ENCODE measurements around the gene NELFB.
"Not testable (repeated sequence)": the region's sequence is repeated elsewhere in the genome, so short reads cannot be mapped to it uniquely, and the experiment has no call there.

Gene NELFB

DNA sequence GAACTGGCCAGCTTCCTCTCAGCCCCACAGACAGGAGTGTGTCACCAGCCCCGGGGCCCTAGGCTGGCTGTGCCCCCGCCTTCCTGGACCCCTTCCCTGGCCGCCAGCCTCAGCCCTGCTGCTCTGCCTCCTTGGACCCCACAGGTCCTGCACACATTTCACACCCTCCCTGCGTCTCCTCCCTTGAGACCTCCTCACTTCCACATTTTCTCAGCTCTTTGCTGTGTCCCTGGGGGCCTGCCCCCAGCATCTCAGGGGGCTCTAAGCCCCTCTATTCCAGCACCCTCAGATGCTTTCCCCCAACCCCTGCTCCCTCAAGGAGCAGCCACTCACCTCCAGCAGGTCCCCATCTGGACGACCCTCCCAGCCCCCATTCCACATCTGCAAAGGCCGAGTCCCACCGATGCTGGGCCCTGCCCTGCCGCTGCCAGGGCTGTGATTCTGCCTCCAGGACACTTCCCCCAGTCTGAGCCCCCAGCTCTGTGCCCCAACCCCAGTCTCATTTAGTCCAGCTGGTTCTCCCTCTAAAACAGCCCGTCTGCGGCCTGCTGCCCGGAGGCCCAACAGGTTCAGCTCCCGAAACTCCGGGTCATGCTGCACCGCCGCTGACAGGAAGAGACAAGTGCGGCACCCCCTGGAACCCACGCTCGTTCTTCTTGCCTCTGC lies 20.2 kb upstream of the NELFB start:
- no peak for DNase-seq

DNA sequence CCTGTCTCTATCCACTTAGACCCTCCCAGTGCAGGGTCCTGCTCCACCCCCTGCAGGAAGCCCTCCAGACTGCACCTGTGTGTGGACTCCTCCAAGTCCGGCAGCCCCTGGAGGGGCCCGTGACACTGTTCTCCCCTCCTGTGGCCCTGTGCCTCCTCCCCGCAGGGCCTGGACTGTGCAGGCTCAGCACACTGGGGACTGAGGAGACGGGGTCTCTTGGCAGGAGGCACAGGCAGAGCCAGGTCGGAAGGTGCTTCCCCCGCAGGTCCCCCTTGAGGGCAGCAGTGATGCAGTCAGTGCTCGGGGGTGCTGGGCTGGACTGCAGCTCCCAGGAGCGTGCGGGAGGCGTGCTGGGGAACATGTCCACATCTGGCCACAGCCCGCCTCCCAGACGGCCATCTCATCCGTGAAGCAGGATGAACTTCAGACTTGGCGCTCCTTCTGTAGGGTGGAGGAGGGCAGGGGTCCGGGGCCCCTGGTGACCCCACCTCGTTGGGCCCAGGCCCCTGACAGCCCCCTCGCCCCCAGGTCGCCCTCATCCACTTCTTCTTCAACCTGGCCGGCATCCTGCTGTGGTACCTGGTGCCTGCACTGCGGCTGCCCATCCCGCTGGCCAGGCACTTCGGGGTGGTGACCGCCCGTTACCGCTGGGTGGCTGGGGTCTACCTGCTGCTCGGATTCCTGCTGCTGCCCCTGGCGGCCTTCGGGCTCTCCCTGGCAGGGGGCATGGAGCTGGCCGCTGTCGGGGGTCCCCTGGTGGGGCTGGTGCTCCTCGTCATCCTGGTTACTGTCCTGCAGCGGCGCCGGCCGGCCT lies 19.5 kb upstream of the NELFB start:
- DNase-seq: no peak

GRCh38 chr9:137236238-137236935 lies 18.7 kb upstream of the NELFB start:
- peak; percentile 88 for DNase-seq

GRCh38 chr9:137236936-137237421 lies 18.1 kb upstream of the NELFB start:
- no peak for DNase-seq

DNA sequence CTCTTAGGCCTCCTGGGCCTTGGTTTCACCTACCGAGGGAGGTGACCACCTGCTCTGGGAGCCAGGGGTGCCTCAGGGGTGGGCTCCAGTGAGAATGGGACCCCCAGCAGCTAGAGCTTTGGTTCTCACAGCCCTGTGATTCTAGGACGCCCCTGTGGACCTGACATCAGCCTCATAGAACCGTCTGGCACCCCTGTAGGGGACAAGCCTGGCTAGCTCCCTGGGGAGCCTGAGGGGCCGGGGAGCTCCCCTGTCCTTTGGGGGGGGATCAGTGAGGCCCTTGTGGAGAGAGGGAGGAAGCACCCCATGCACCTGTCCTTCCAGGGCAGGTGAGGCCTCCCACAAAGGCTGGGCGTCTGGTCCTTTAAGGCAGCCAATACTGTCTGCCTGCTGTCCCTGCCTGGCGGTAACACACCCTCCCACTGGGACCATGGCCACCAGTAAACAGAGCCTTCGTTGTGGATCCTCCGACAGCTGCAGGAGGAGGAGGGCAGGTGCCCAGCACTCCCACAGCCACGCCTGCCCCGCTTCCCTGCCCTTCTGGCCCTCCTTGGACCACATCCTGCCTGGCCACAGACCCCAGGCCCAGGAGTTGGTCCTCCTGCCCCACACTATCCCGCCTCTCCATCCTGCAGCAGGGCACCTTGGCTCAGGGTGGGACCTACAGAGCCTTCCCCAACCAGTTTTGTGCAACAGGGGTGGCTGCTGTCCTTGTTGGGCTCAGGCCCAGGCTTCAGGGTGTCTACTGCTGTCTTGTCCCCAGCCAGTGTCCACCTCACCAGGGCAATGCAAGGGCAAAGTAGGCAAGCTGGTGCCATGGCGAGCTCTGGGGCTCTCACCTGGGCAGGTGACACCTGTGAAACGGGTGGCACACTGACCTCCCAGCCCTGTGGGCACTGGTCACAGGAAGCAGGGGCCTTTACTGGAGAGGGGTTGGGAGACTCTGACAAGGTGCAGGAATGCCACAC lies 17.1 kb upstream of the NELFB start:
- no peak for DNase-seq

- DNase-seq: not testable (repeated sequence)
Measured at GRCh38 chr9:137239541-137240200, 15.5 kb upstream of the NELFB start.

- DNase-seq: peak; percentile 56
Measured at GRCh38 chr9:137240318-137240840, 14.7 kb upstream of the NELFB start.

DNA sequence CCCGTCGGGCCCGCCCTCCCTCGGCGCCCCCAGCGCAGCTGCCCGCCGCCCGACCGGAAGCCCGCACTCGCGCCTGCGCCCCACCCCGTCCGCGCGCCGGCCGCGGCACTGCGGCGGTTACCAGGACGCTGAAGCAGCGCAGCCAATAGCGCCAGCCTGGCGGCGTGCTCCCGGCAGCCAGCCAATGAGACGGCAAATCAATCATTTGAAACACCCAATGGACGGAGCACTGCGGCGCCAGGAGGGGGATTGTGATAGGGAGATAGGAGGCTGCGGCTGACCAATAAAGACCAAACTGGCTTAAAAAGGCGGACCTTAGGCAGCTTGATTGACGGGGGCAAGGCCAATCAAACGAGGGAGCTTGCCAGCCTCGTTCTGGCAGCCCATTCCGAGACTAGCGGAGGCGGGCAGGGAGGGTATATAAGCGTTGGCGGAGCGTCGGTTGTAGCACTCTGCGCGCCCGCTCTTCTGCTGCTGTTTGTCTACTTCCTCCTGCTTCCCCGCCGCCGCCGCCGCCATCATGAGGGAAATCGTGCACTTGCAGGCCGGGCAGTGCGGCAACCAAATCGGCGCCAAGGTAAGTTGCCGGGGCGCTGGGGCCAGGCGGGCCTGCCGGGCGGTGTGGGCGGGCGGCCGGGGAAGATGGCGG lies 14.2 kb upstream of the NELFB start, which contains the start of gene TUBB4B:
TSS of gene TUBB4B (plus strand) at position 447 of the 649 bp plus-strand sequence. CDS start at position 521, 74 bp downstream.
- DNase-seq: peak; percentile 96

GRCh38 chr9:137241490-137242268 lies 13.4 kb upstream of the NELFB start:
- DNase-seq: peak; percentile 58

DNA sequence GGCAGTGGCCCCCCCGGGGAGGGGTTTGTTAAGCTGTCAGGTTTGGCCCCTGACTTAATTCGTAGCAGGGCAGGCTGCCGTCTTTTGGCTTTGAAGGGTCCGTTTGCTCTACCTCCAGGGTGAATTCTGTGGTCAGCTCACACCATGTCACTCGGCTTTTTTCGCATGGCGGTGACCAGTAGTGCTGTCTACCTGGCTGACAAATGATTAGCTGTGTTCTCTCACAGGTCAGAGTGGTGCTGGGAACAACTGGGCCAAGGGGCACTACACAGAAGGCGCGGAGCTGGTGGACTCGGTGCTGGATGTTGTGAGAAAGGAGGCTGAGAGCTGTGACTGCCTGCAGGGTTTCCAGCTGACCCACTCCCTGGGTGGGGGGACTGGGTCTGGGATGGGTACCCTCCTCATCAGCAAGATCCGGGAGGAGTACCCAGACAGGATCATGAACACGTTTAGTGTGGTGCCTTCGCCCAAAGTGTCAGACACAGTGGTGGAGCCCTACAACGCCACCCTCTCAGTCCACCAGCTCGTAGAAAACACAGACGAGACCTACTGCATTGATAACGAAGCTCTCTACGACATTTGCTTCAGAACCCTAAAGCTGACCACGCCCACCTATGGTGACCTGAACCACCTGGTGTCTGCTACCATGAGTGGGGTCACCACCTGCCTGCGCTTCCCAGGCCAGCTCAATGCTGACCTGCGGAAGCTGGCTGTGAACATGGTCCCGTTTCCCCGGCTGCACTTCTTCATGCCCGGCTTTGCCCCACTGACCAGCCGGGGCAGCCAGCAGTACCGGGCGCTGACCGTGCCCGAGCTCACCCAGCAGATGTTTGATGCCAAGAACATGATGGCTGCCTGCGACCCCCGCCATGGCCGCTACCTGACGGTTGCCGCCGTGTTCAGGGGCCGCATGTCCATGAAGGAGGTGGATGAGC lies 12.6 kb upstream of the NELFB start:
- DNase-seq: no peak

DNA sequence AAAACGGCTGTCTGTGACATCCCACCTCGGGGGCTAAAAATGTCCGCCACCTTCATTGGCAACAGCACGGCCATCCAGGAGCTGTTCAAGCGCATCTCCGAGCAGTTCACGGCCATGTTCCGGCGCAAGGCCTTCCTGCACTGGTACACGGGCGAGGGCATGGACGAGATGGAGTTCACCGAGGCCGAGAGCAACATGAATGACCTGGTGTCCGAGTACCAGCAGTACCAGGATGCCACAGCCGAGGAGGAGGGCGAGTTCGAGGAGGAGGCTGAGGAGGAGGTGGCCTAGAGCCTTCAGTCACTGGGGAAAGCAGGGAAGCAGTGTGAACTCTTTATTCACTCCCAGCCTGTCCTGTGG lies 11.9 kb upstream of the NELFB start:
- not testable (repeated sequence) for DNase-seq

- no peak for DNase-seq
Measured at GRCh38 chr9:137243626-137244485, 11.3 kb upstream of the NELFB start.

- DNase-seq: no peak
Measured at GRCh38 chr9:137244486-137245449, 10.4 kb upstream of the NELFB start.

GRCh38 chr9:137245450-137246421 lies 9.4 kb upstream of the NELFB start:
- no peak for DNase-seq
